GM12875 (cell line): ENCODE measurements around the gene TRIP4.

ENCODE experiments used
- H3K4me3 ChIP-seq: one replicate; pipeline ENCODE4 v1.5.1; 2011; ENCODE audit warnings: low read depth, low read length, control low read depth
- CTCF ChIP-seq: IDR thresholded peaks from 2 replicates; pipeline ENCODE4 v1.5.1; 2011; ENCODE audit warnings: low read depth, mild to moderate bottlenecking, control low read depth, inconsistent platforms, low read length, moderate library complexity, borderline replicate concordance; ENCODE audit not compliant: insufficient read depth

Gene TRIP4

DNA sequence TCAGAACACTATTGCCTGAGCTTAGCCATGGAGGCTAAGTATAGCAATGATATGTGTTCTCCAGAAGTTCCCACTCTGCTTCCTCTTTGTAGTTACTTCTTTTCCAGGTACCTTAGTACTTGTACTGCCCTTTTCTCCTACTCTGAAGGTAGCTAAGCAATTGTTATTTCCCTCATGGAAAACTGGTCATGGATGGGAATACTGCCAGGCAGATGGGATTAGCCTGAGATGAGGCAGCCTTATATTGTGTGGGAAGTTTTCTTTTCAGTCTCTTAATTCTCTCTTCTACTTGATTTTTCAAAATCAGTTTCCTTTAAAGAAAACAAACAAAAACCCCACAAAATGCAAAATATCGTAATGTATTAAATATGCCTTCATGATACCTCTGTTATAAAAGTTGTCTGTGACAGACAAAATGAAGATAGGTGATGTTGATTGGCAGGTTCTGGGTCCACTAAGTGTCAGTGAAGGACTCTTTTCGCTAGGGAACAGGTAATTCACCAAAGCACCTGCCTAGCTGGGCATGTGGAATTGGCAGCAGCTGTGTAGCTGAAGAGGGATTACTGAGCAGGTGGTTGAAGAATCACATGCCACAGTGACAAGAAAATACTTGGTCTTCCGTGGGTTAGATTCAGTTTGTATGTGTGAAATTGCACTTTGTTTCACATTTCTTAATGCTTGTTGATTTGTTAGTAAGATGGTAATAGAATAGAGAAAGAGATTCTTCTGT is 76.8 kb downstream of the TRIP4 start:
- H3K4me3 ChIP-seq: no peak overlapping the region
- no peak for TF ChIP-seq CTCF

DNA sequence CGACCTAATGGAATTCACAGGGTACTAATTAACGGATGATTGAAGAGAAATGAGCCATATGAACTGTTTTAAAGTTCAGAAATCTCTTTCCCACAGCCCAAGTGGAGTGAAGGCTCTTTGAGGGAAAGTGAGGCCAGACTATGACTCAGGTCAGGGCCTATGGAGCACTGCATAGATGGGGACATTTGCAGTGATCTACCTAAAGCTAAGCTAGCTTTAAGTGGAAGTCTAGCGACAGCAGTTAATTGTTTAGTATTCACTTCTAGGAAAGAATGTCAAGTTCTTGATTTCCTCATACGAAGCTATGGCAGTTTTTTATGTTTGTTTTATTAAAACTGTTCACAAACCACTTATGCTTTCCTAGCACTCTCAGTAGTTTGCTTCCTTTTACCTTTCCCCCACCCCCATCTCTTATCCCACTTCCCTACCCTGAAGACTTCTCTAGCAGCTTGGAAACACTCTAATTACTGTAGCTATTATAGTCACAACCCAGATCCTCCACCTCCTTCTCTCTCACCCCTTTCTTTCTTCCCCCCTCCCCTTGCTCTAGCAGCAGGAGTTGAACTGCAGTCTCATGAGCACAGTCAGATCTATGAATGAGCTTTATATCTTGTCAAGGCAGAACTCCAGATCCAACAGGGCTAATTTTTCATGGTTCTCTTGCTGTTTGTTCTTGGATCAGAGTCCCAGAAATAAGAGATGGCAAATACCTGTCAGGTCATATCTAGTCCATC is 78.9 kb downstream of the TRIP4 start:
- TF ChIP-seq CTCF: no peak
- H3K4me3 ChIP-seq: no peak overlapping the region

DNA sequence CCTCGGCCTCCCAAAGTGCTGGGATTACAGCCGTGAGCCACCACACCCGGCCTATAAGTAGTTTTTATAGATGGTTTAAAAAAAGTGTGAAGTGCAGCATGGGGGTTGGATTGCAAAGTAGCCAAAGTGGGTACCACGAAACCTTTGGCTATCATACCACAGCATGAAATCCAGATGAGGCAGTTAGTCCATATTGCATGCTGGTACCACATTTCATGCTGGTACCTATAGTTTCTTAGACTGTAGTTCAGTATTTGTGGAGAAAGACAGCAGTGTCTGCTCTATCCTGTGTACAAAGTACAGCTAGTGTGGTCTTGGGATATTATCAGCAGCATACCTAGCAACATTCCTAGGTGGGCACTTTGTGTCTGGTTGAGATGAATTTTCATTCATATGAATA is 84.5 kb downstream of the TRIP4 start:
- no peak for TF ChIP-seq CTCF
- H3K4me3 ChIP-seq: no peak overlapping the region

DNA sequence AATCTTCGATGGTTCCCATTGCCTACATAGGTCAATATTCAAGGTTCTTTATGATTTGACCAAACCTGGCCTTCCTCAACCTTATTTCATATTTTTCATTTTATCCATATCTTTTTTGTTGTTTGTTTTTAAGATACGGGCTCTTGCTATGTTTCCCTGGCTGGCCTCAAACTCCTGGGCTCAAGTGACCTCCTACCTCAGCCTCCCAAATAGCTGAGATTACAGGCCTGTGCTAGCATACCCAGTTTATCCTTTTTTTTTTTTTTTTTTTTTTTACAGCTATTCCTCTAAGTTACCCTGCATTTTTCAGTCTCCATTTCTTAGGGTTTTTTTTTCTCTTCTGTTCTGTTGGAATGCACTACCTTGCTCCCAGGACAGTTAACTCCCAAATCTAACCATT is 87.2 kb downstream of the TRIP4 start:
- TF ChIP-seq CTCF: no peak
- no peak overlapping the region for H3K4me3 ChIP-seq

GRCh38 chr15:64476550-64476949 is 88.9 kb downstream of the TRIP4 start:
- TF ChIP-seq CTCF: no peak
- H3K4me3 ChIP-seq: no peak overlapping the region

DNA sequence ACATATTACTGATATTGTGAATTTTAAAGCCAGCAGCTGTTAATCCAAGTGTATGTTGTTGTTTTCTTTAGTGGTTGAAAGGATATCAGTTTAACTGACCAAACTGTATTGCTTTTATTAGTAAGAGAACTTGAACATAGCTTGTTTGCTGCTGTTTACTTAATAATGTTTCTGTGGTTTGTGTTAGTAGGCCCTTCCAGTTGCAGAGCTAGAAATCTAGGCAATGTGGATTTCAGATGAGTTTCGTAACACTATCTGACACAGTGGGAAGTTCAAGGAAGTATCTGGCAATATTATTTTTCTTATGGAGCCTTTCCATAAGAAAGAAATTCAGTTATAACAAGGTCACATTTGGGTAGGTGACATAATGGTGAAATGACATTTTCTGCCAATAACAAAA is 91.2 kb downstream of the TRIP4 start:
- H3K4me3 ChIP-seq: no peak overlapping the region
- TF ChIP-seq CTCF: no peak

DNA sequence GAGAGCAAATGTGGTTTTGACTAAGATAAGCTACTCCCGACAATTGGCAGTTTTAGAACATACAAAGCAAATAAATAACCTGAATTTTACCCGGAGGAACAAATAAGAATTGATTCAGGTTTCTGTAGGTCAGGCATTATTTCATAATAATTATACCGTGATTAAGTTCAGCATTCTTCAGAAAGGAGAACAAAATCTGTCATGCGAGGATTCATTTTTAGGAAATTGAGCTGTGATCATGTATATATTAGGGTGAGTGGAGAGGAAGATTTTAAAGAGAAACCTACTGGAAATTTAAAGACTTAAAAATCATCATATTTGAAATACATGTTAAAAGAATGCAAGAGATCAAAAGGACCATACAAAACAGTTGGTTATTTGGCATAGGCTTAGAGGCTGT is 93.3 kb downstream of the TRIP4 start:
- TF ChIP-seq CTCF: no peak
- H3K4me3 ChIP-seq: no peak overlapping the region
